ENCODE data around the gene FOLR2. TPM values are rescaled to one million over a fixed set of nuclear protein-coding genes. Genes with fewer than 3 reads are reported as not detected.

FOLR2 gene
- total RNA-seq, 1 donor: not detected

GRCh38 chr11:72223615-72224563, 7.3 kb downstream of the FOLR2 start:
- TF ChIP-seq, protein P1, sequence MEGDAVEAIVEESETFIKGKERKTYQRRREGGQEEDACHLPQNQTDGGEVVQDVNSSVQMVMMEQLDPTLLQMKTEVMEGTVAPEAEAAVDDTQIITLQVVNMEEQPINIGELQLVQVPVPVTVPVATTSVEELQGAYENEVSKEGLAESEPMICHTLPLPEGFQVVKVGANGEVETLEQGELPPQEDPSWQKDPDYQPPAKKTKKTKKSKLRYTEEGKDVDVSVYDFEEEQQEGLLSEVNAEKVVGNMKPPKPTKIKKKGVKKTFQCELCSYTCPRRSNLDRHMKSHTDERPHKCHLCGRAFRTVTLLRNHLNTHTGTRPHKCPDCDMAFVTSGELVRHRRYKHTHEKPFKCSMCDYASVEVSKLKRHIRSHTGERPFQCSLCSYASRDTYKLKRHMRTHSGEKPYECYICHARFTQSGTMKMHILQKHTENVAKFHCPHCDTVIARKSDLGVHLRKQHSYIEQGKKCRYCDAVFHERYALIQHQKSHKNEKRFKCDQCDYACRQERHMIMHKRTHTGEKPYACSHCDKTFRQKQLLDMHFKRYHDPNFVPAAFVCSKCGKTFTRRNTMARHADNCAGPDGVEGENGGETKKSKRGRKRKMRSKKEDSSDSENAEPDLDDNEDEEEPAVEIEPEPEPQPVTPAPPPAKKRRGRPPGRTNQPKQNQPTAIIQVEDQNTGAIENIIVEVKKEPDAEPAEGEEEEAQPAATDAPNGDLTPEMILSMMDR (IDR thresholded peaks at IDR 0.05; ENCODE audit: insufficient read depth, low read depth, low read length): no peak
- H3K4me3 ChIP-seq (ENCODE audit: low read depth, low read length): peak overlapping the region; percentile 98
- DNase-seq (ENCODE audit: low read depth): peak; percentile 79

DNA sequence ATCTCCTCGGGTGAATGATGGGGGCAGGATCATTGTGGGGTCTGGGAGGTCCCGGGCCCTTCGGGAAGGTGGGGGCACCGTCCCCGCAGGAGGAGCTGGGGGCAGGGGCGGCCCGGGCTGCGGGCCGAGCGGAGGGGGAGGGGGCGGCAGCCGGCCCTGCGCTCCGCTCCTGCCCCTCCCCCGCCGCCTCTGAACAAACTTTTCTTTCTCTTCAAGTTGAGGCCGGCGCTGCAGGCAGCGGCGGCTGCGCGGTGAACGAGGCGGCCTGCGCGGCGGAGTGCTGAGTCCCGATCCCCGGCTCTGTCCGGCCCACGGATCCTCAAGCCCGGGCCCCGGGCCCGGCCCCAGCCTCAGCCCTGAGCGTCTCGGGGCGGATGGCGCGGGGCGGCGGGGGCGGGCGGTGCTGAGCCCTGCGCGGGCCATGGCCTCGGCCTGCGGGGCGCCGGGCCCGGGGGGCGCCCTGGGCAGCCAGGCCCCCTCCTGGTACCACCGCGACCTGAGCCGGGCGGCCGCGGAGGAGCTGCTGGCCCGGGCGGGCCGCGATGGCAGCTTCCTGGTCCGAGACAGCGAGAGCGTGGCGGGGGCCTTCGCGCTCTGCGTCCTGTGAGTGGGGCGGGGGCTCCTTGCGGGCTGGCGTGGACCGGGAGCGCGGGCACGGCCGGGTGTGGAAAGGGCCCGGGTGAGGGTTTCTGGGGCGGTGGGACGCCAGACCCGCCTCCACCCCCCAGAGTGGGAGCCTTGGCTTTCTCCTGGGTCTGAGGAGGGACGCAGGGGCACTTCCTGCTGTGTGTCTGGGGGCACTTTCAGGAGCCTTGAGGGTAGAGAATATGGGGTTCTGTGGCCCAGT, 8.2 kb downstream of the FOLR2 start, which contains the start of gene INPPL1:
TSS of gene INPPL1 (plus strand) at position 204 of the 847 bp plus-strand sequence. CDS start at position 422, 218 bp downstream.
- peak; percentile 45 for DNase-seq (ENCODE audit: low read depth)
- TF ChIP-seq, protein P1 (IDR thresholded peaks at IDR 0.05; ENCODE audit: insufficient read depth, low read depth, low read length): no peak
- peak within 1 kb of the TSS; percentile 98 for H3K4me3 ChIP-seq (ENCODE audit: low read depth, low read length)

DNA sequence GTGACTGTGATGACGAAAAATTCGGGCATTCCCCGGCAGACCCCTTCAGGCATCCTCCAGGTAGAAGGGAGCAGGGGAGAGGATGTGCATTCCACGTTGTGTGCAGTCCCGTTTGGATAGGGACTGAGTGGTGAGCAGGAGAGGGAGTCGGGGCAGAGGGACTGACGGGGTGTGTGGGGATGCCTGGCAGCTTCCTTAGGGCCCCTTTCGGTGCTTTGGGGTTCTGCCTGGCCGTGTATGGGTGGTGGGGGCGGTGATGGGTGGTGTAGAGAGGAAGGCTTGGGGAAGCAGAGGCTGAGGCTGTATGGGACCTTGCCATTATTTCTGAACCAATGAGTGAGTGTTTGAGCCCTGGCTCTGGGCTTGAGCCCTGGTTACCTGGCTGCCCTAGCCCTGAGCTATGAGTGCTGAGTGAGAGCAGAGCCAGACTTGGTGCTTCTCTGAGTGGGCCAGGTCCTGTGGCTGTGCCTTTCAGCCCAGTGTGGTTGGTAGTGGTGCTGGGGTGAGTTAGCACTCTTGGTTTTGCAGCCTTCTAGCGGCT, 8.9 kb downstream of the FOLR2 start:
- H3K4me3 ChIP-seq (ENCODE audit: low read depth, low read length): peak overlapping the region; percentile 98
- no peak for DNase-seq (ENCODE audit: low read depth)
- TF ChIP-seq, protein P1 (IDR thresholded peaks at IDR 0.05; ENCODE audit: insufficient read depth, low read depth, low read length): no peak

GRCh38 chr11:72226701-72227100, 10.1 kb downstream of the FOLR2 start:
- DNase-seq (ENCODE audit: low read depth): no peak
- H3K4me3 ChIP-seq (ENCODE audit: low read depth, low read length): no peak overlapping the region
- TF ChIP-seq, protein P1 (IDR thresholded peaks at IDR 0.05; ENCODE audit: insufficient read depth, low read depth, low read length): no peak

DNA sequence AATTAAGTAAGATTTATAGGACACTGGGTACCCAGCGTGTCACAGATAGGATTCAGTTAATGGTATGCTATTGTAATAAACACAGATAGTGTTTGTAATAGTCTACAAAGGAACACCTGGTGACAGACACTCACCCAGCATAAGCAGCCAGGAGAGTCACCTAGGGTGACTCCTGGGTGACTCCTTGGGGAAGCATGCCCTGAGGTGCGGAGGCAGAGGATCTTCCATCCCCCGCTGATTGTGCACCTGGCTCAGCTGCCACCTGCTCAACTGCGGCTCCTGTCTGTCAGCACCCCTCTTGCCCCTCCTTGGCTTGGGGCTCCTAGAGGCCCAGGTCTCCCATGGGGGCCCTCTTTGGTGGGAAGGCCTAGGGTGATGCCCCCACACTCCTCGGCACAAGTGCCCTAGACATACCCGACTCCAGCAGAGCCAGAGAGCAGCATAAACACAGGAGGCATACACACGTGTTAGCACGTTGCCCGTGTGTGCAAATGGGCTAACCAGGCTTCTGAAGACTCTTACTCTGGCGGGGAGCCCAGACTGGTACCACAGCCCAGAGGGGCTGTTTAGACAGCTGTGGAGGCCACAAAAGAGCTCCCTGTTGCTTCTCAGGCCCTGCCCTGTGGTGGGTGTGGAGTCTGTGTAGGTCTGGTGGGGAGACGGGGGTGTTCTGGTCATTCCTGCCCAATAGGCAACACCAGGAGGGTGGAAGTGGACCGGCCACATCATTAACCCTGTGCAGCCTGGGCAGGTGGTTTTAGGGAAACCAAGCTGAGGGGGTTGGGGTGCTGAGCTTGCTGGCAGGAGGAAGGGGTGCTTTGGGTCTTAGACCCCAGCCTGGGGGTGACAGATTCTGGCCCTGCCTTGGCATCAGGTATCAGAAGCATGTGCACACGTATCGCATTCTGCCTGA, 11.0 kb downstream of the FOLR2 start:
- TF ChIP-seq, protein P1 (IDR thresholded peaks at IDR 0.05; ENCODE audit: insufficient read depth, low read depth, low read length): no peak
- no peak for DNase-seq (ENCODE audit: low read depth)
- H3K4me3 ChIP-seq (ENCODE audit: low read depth, low read length): no peak overlapping the region
